ENCODE measurements around the gene TIE1. TPM values are rescaled to one million over a fixed set of nuclear protein-coding genes. Genes with fewer than 3 reads are reported as not detected.

The TIE1 gene
- total and polyA plus RNA-seq, 2 experiments from 2014 or later: 0.21 TPM; not detected in 1

- Histone ChIP-seq H3K9ac (no peak overlapping the region), H3F3A (ENCODE audit: insufficient read depth) (0 out of 2 replicates have a peak, but pooled peaks cover under 1% of the 10 kb centered on the region), H3K4me2 (ENCODE audit: unreplicated experiment) (no peak overlapping the region), H3K79me2 (ENCODE audit: insufficient read depth) (no peaks in the 10 kb centered on the region), H3K9me3 (ENCODE audit: low read depth) (no peaks in the 10 kb centered on the region), H3K4me1 (ENCODE audit: insufficient read depth) (peaks cover 9% of the 10 kb centered on the region), H3K27me3 (replicated peaks; ENCODE audit: insufficient read depth) (no peaks in the 10 kb centered on the region), H3K27ac (no peak overlapping the region), H3K36me3 (ENCODE audit: low read depth) (no peaks in the 10 kb centered on the region), H4K20me1 (ENCODE audit: insufficient read depth) (no peaks in the 10 kb centered on the region), H3K4me3 (no peak overlapping the region), H2AFZ (no peak overlapping the region), H3K9me2 (ENCODE audit: insufficient read depth) (no peaks in the 10 kb centered on the region)
- in situ Hi-C loops (cut with MboI): no loop called here
- DNase-seq: no peak
- TF ChIP-seq EZH2 (IDR thresholded peaks at IDR 0.05; ENCODE audit: insufficient read depth, poor library complexity, severe bottlenecking) (no peak), EZH2phosphoT487 (IDR thresholded peaks at IDR 0.05; ENCODE audit: insufficient read depth, low read depth) (no peak)
These were observed 24.6 kb downstream of the TIE1 start for GRCh38 chr1:43325381-43325780.

GRCh38 chr1:43327549-43328292 is 26.9 kb downstream of the TIE1 start:
- no peak overlapping the region for H2AFZ ChIP-seq
- DNase-seq: peak; percentile 38
- no peak overlapping the region for H3K9ac ChIP-seq
- TF ChIP-seq EZH2 (IDR thresholded peaks at IDR 0.05; ENCODE audit: insufficient read depth, poor library complexity, severe bottlenecking) (no peak), EZH2phosphoT487 (IDR thresholded peaks at IDR 0.05; ENCODE audit: insufficient read depth, low read depth) (no peak)
- H3F3A ChIP-seq (ENCODE audit: insufficient read depth): peaks cover 4% of the 10 kb centered on the region; the same call in 1 of the 2 replicates
- no peak overlapping the region for H3K4me2 ChIP-seq (ENCODE audit: unreplicated experiment)
- no peaks in the 10 kb centered on the region for H3K79me2 ChIP-seq (ENCODE audit: insufficient read depth)
- no peaks in the 10 kb centered on the region for H3K9me3 ChIP-seq (ENCODE audit: low read depth)
- peaks cover 15% of the 10 kb centered on the region for H3K4me1 ChIP-seq (ENCODE audit: insufficient read depth)
- H3K36me3 ChIP-seq (ENCODE audit: low read depth): no peaks in the 10 kb centered on the region
- H3K27ac ChIP-seq: no peak overlapping the region
- H3K27me3 ChIP-seq (replicated peaks; ENCODE audit: insufficient read depth): no peaks in the 10 kb centered on the region
- no peak overlapping the region for H3K4me3 ChIP-seq
- H3K9me2 ChIP-seq (ENCODE audit: insufficient read depth): no peaks in the 10 kb centered on the region
- in situ Hi-C loops (cut with MboI): no loop called here
- 52 to 58% methylated on average over 1 of the region's 1 CpG for WGBS, 2 experiments (ENCODE audit: low coverage in 1 of 2, low lambda C conversion rate in 2 of 2, missing lambda C conversion rate in 2 of 2)
- H4K20me1 ChIP-seq (ENCODE audit: insufficient read depth): no peaks in the 10 kb centered on the region

- Histone ChIP-seq H3K27me3 (replicated peaks; ENCODE audit: insufficient read depth) (no peaks in the 10 kb centered on the region), H3K36me3 (ENCODE audit: low read depth) (no peaks in the 10 kb centered on the region), H4K20me1 (ENCODE audit: insufficient read depth) (no peaks in the 10 kb centered on the region), H3K9ac (no peak overlapping the region), H3K4me2 (ENCODE audit: unreplicated experiment) (peak overlapping the region; percentile 31), H3K4me1 (ENCODE audit: insufficient read depth) (peaks cover 15% of the 10 kb centered on the region), H3F3A (ENCODE audit: insufficient read depth) (peaks cover 4% of the 10 kb centered on the region; the same call in 1 of the 2 replicates), H2AFZ (peak overlapping the region; percentile 75), H3K79me2 (ENCODE audit: insufficient read depth) (no peaks in the 10 kb centered on the region), H3K27ac (peak overlapping the region; percentile 10; the same call in 1 of the 2 replicates), H3K9me2 (ENCODE audit: insufficient read depth) (no peaks in the 10 kb centered on the region), H3K4me3 (no peak overlapping the region), H3K9me3 (ENCODE audit: low read depth) (no peaks in the 10 kb centered on the region)
- TF ChIP-seq EZH2phosphoT487 (IDR thresholded peaks at IDR 0.05; ENCODE audit: insufficient read depth, low read depth): no peak
- no peak for TF ChIP-seq EZH2 (IDR thresholded peaks at IDR 0.05; ENCODE audit: insufficient read depth, poor library complexity, severe bottlenecking)
- in situ Hi-C loops (cut with MboI): no loop called here
- DNase-seq: peak; percentile 86
- 18 to 23% methylated on average over 6 of the region's 6 CpGs for WGBS, 2 experiments (ENCODE audit: low coverage in 1 of 2, low lambda C conversion rate in 2 of 2, missing lambda C conversion rate in 2 of 2)
These were observed 29.4 kb downstream of the TIE1 start for GRCh38 chr1:43329995-43330751.

- in situ Hi-C loops (cut with MboI): no loop called here
- no peaks in the 10 kb centered on the region for H3K9me3 ChIP-seq (ENCODE audit: low read depth)
- H3K27me3 ChIP-seq (replicated peaks; ENCODE audit: insufficient read depth): no peaks in the 10 kb centered on the region
- no peak overlapping the region for H3K4me2 ChIP-seq (ENCODE audit: unreplicated experiment)
- H3K36me3 ChIP-seq (ENCODE audit: low read depth): no peaks in the 10 kb centered on the region
- H3K9ac ChIP-seq: no peak overlapping the region
- no peak overlapping the region for H3K27ac ChIP-seq
- peaks cover 4% of the 10 kb centered on the region; the same call in 1 of the 2 replicates for H3F3A ChIP-seq (ENCODE audit: insufficient read depth)
- H3K79me2 ChIP-seq (ENCODE audit: insufficient read depth): no peaks in the 10 kb centered on the region
- H3K4me1 ChIP-seq (ENCODE audit: insufficient read depth): peaks cover 15% of the 10 kb centered on the region
- no peaks in the 10 kb centered on the region for H3K9me2 ChIP-seq (ENCODE audit: insufficient read depth)
- WGBS, 2 experiments (ENCODE audit: low coverage in 1 of 2, low lambda C conversion rate in 2 of 2, missing lambda C conversion rate in 2 of 2): 98% methylated on average over 5 of the region's 5 CpGs
- no peaks in the 10 kb centered on the region for H4K20me1 ChIP-seq (ENCODE audit: insufficient read depth)
- no peak overlapping the region for H3K4me3 ChIP-seq
- no peak for DNase-seq
- H2AFZ ChIP-seq: no peak overlapping the region
- TF ChIP-seq EZH2phosphoT487 (IDR thresholded peaks at IDR 0.05; ENCODE audit: insufficient read depth, low read depth) (no peak), EZH2 (IDR thresholded peaks at IDR 0.05; ENCODE audit: insufficient read depth, poor library complexity, severe bottlenecking) (no peak)
These were observed 30.9 kb downstream of the TIE1 start for GRCh38 chr1:43331688-43332087.
